NCI-H1694 treated with DMSO at 0.1 percent for 48 hours (cell line): ENCODE measurements around the gene STT3B.

Experiments used
- DNase-seq: peaks from one replicate; lab custom pipeline; 2025; lab: John Stamatoyannopoulos, UW

Gene STT3B

DNA sequence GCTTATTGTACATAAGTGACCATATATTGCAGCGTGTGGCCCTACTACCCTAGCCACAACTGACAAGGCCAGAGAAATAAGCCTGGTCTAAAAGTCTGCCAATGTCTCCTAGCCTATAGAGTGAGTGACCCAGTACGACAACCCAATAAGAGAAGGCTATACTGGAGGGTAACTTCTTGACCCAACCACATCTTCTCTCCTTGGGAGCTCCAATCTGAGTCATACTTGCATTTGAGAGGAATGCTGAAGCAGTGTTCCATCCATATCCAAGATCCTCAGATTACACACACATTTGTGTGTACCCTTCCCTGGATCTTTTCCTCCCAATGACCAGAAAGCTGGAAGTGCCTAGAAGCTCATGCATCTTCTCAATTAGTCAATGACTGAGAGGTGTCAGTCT is 11.3 kb upstream of the STT3B start:
- DNase-seq: no peak

DNA sequence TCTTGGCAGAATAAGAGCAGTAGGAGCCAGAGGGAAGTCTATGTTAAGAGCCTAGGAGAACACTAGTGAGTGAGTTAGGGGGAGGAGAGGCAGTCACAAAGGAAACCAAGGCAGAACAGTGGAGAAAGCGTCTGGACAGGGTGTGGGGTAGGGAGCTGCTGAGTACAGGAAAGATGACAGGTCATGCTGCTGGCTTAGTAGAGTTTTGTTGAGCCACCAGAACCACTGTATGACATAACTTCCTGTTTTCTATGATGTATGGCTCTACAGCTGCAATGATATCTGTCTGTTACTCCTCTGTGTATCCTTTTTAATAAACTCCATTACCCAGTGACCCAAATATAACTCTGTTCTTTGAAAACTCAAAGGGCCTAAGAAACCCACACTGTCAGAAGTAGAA is 10.6 kb upstream of the STT3B start:
- no peak for DNase-seq

DNA sequence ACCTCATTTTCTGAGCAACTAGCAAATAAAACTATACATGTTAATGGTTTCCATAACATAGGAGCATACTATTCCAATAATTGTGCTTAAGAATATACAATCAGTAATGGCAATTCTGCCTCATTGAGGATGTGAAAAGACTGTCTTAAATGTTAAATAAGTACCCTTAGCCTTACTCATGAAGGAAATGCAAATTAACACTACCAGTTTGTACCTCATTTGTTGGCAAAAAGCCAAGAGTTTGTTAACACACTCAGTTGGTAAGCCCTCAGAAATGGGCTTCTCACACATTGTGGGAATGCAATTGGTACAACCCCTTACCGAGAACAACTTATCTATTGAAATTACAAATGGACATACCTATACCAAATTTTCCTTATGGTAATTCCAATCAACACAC is 9.2 kb upstream of the STT3B start:
- DNase-seq: no peak

DNA sequence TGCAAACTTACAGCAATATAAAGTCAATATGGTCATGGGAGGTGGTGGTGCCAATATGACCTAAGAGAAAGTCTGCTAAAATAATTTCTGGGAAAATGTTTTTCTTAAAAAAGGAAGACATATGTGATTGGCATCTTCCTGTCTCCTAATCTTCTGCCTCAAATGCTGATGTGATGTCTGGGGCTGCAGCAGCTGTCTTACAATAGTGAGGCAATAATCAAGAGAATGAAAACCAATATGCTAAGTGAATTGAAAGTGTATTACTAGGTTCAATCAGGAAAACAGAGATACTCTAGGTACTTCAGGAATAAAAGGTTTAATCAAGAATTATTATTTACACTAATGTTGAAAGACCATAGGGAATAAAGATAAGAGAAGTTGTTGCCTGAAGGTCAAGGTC is 7.2 kb upstream of the STT3B start:
- DNase-seq: no peak

DNA sequence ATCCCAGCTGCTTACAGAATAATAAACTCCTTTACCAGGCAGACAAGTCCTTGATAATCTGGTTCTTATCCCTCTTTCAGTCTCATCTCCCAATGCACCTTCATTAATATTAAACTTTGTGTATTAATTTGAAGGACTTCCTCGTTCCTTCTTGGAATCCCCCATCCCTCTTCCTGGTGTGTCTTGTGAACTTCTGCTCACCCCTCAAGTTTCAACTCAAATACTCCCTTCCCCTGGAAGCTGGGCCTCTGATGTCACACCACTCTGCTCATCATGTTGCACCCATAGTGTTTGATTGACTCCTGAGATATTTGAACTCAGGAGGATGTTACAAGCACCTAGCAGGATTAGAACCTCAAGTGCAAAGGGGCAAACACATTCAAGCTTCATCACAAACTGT is 3.3 kb upstream of the STT3B start:
- DNase-seq: no peak

DNA sequence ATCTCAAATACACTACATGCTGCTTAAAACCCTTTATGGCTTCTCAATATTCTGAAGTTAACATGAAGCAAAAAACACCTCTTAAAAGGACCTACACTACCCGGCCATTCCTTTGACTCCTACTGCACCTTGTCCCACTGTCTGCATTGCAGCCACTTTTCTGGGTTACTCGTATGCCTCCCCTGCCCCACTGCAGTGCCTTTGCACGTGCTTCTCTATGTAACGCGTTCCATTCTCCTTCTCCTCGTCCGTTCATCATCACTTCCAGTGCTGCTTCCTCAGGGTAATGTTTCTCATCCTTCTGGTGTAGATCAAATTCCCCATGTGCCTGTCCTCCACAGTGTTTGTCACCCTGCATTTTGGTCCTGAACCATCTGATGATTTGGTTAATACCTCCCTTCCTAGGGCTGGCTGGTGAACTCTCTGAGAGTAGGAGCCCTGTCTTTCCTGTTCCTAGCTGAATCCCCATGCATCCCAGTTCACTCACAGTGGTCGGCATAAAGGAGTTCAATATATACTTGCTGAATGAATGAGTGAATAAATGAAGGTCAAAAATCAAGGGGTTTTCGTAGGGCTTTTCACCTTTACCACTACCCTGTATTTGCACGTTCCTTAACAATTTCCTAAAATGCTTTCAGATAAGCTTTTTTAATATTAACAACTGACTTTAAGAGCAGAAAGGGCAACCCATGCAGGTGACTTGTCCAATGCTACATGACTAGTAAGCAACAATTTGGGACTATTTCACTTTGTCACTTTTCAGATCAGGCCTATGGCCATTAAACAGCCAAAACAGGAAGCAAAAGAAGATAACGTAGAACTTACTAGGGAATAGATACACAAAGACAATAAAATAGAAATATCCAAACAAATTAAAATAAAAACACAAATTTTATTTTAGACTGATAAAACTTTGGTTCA is 2.4 kb upstream of the STT3B start:
- DNase-seq: no peak

DNA sequence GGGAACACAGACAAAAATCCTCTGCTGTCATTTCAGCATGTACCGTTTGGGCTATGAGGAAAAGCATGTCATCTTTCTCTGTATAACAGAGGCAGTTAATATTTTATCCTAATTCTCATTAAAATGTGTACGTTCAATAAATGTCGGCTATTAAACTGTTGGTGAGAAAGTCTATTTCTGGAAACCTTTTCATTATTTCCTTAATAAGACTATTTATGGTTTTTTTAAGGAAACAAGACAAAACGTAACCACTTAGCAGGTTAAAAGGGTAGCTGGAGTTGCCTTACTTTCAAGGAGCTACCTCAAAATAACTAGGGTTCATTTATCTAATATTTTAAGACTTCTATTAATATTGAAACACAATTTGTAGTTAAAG is 1.8 kb upstream of the STT3B start:
- DNase-seq: no peak

DNA sequence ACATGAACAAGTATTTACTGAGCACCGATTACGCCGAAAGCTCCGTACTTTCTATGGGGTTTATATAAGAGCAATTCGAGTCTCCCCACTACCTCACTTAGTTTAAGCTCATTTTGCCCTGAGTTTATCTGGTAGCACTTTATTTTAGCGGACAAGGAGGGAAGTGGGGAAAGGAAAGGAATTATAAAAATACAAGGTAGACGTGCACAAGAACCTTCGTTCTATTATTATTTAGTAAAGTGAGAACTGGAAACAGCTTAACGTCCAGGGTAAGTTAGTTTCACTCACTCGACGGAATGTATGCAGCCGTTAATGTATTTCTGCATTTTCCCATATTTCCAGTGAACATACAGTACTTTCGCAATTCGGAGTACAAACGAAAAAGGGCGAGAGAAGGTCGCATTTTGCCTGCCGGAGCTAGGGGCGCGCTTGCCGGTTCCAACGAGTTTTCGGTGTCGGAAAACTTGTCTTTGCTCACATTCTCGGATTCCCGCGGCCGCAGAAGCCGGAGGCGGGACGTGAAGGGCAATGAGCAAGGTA is 1.2 kb upstream of the STT3B start:
- DNase-seq: no peak

DNA sequence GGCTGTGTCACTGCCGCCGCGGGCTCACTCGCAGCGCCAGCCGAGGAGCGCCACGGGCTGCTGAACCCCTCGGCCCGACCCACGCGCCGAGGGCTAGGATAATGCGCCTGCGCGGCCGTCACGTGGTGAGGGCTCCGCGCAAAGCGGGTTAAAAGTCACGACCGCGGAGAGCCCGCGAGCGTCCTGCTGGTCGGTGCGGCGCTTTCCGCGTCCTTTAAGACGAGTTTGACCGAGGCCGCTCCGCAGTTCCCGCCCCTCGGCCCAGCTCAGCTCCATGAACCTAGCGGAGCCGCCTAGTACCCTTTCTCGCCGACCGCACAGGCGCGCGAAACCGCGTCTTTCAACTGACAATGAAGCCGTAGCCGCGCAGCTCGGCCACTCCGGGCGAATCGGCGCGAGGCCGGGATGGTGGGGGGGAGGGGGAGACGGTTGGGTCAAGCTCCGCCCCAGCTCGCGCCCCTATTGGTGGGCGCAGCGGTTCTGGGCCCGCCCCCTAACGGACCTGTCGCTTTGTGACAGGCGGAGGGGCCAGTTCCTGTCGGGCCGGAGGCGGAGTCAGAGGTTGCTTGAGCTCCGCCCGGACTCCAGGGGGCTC is 636 bp upstream of the STT3B start:
- DNase-seq: peak; percentile 80

DNA sequence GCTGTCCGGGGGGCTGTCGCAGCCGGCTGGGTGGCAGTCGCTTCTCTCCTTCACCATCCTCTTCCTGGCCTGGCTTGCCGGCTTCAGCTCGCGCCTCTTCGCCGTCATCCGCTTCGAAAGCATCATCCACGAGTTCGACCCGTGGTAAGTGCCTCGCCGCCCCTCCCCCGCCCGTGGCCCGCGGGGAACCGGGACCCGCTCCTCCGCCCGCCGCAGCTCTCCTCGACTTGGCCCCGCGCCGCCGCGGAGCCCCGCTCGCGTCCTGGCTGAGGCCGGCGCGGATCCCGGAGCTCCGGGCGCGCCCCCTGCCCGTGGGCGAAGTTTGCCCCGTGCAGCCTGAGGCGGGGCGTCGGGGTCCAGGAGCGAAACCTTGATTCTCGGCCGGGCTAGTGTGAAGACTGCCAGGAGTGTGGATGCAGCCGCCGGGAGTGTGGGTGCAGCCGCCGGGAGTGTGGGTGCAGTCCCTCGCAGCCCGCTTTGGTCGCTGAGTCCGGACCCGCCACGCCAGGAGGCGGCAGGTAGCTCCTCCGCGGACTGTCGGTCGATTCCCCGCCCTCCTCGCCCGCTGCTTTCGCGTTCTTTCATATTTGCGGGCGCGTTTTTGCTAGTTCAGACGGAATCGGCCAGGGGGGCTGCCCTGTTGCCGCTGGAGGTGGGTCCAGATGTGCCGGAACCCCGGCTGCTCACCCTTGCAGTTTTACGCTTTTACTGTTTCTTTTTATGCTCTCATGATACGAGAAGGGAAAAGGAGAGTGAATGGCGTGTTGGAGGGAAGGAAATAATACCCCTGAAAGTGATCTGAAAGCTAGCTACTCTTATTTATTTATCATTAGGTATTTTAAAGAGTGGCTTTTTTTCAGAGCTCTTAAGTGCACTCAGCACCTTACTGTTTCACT is 692 bp downstream of the STT3B start:
- DNase-seq: no peak

DNA sequence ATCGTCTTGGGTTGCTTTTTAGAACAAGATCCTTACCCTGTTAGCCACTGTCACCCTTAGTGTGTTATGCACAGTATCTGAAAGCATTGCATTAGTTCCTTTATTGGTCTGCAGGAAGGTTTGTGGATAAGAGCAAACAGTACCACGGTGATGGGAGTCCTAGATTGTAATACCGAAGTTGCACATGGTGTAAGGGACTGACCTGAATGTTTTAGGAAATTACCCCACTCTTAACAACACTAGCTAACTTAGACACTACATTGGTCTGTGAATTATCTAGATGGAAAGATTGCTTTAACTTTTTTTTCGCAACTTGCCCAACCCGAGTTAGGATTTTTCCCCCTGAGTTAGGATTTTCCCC is 1.3 kb downstream of the STT3B start:
- DNase-seq: no peak

DNA sequence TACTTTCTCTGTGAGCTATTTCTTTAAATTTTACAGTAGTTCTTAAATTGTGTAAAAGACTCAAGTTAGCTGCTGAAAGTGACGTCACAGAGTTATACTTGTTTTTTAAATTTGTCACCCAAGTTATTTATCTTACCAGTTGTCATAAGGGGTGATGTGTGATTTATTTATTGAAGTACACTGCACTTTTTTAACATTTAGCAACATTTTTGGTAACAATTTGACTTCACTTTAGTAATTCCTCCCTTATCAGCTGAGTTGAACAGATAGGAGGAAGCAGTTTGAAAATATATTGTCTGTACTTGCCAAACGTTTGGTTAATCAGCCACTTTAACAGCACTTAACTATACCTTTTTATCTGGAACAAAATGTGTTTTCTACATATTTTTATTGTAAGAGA is 3.8 kb downstream of the STT3B start:
- no peak for DNase-seq

DNA sequence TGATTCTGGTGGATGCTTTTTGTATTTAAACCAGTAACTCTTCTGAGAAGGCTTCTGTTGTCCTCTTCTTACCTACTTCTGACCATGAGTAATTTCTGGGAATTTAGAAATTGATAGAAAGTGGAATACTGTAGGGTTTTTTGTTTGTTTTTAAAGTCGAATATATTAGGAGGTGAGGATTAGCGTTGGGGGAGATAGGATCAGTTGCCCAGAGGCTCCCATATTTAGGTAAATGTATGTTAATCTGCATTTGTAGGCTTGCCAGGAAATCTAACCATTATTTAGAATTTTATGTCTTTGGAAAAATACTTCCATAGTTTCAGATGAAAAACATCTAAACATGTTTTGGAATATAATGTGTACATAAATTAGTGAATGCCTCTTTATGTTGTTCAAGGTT is 6.1 kb downstream of the STT3B start:
- no peak for DNase-seq

DNA sequence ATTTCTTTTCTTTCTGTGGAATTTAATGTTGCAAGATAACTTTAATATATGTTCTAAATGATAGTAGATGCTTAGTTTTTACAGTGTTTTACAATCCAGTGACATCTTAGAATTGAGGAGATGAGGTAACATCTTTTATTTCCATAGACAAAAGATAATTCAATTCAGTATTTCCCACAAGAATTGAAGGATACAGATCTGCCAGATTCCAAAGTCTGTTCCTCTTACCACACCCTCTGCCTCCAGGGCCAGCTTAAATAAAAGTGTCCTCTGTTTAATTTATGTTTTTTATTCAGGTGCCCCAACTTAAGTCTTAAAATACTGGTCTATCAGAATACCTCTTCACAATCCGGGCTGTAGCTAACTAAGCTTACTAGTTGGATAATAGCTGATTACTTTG is 6.5 kb downstream of the STT3B start:
- no peak for DNase-seq

DNA sequence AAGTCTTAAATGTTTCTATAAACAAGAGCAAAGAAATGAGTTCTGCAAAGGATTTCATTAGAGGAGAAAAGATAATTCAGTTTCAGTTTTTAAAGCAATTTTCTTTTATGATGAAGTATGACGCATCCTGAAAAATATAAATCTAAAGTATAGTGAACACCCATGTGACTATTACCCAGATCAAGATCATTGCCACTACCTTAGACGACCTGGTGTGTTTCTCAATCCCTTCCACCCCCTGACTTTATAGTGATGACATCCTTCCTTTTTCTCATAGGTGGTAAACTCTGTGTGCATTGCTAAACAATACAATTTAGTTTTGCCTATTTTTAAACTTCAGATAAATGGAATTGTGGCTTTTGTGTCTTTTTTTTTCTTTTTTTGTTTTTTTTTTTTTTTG is 8.4 kb downstream of the STT3B start:
- DNase-seq: no peak

DNA sequence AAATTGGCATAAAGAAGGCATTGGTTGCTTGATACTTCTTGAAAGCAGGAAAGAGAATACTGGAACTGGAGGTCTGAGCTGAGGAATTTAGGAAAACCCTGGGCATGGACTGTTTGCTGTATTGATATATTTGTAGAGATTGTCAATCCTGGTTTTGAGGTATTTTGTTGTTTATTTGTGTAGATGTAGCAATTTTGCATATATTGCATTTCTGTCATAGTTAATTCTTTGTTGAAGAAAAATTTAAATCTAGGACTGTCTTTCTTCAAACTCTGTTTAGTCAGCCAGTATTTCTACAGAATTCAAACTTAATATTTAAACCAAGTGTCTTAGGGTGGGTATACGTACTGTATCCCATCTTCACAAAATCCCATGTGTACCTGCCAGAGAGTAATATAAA is 9.5 kb downstream of the STT3B start:
- no peak for DNase-seq

DNA sequence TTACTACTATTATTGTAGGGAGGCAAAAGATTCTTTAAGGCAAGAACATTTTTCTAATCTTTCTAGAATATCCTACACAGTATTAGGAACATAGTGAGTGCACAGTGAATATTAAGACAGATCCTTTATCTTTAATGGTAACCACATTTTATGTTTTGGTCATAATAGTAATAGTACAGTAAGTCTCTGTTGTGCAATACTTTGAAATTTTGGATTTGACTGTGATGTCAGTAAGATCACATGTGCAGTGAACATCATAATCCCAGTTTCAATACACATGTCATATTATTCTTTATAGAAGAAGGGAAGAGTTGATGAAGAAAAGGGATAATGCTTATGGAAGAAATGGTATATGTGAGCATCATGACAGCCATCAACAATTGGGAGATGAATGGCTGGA is 10.7 kb downstream of the STT3B start:
- DNase-seq: no peak

DNA sequence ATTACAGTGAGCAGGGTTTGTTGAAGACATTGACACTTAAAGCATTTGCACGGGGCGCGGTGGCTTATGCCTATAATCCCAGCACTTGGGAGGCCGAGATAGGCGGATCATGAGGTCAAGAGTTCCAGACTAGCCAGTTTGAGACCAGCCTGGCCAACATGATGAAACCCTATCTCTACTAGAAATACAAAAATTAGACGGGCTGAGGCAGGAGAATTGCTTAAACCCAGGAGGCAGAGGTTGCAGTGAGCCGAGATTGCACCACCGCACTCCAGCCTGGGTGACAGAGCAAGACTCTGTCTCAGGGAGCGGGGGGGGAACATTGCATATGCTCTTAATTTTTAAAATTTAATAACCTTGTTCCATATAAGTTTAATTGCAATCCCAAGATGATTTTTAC is 11.9 kb downstream of the STT3B start:
- no peak for DNase-seq

DNA sequence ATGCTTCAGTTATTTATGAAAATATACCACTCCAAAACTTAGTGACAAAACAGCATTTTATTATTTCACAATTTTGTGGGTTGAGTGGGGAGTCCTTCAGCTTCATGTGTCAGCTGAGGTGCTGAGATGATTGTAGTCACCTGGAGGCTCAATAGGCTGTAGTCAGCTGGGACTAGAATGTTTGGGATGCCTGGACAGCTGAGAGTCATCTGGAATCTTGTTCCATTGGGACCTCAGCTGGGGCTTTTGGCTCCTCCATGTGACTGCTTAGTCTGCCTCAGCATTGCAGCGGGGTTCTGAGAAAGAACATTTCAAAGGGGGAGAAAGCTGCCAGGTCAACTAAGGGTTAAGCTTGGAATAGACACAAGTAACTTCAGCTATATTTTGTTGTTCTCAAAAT is 13.4 kb downstream of the STT3B start:
- DNase-seq: no peak

DNA sequence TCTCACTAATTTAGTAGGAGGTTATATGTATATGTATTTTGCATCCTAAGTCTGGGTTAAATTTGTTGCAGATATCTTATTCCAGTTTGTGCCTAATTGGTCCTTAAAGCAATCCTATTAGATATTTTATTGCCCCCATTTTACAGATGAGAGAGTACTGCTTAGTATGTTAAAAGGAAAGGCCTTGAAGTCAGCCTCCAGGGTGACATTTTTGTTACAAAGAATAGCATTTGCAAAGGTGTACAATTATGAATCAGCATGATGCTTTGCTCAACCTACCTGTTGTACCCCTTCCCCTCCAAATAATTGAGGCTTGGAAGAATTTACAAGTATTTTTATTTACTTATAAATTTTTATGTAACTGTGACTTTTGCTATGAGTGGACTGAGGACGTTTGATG is 14.0 kb downstream of the STT3B start:
- DNase-seq: no peak

DNA sequence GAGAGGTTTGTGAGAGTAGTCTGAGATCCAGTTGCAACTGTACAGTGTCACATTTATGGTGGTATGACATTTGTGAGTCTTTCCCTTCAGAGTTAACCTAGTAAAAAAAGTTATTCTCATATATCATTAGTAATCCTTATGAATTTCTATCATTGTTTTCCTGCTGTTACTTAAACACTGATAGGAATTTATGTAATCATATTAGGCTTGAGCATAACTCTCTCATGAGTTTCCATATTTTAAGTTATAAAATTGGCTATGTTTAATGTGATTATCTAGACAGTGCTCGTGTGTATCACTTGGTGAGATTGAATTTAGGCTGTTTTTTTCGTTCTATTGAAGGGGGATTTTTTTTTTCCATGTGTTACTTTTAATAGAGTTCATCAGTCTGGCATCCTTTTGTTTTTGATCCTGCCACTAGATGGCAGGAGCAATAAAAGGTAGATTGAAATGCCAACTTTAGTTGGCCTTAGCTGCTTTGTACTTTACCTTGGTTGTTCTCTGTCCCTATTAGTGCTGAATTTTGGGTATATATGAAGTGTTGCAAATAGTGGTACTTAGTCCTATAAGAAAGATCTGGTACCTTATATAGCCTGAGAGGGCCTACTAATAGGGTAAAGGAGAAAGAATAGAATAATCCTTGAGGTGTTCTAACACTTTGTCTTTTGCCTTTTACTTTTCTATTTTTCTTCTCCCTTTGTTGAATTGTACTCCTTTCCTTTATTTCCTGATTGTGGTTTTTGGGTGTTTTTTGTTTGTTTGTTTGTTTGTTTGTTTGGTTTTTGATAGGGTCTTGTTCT is 17.9 kb downstream of the STT3B start:
- DNase-seq: no peak

DNA sequence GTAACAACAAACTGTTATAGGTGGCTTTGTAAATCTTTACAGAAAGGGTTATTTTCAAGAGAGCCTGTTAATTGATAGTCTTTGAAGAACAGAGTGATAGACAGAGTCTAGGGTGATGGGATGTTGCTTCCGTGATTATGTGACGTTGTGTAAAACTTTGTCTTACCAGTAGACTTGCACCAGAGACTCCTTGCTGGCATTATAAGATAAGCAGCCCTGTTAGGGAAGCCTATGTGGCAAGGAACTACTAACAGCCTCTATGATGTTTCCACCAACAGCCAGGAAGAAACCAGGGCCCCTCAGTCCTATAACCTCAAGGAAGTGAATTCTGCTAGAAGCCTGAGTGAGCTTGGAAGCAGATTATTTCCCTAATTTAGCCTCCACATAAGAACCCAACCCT is 18.9 kb downstream of the STT3B start:
- no peak for DNase-seq
